IPS-18c (cell line): ENCODE measurements around the gene SLC35D2.

Experiments used
- H3K4me3 ChIP-seq: 2 replicates; pipeline ENCODE4 v1.7.0; 2013; ENCODE audit warnings: low read depth, mild to moderate bottlenecking, low read length, moderate library complexity; ENCODE audit not compliant: insufficient read depth
- H3K9me3 ChIP-seq: one replicate; pipeline ENCODE4 v1.6.1; 2013; ENCODE audit warnings: mild to moderate bottlenecking, low read length, moderate library complexity; ENCODE audit not compliant: control insufficient read depth, insufficient read depth

Gene SLC35D2

DNA sequence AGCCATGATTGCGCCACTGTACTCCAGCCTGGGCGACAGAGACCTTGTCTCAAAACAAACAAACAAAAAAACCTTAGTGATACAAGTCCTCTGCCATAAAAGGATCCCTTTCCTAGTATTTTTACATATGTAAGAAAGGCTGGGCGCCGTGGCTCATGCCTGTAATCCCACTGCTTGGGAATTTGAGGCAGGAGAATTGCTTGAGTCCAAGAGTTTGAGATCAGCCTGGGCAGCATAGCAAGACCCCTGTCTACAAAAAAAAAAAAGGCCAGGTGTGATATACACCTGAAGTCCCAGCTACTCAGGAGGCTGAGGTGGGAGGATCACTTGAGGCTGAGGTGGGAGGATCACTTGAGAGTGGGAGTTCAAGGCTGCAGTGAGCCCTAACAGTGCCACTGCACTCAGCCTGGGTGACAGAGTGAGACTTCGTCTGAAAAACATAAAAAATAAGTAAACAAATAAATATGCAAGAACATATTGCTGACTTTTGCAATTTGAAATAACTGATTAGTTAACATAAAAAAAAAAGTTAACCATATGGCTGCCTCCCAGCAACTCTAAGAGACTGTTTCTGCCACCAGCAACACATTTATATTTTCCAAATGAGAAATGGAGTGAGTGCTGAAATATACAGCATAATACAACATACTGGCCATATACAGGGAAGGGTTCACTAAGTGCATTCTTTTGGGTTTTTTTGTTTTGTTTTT is 27.8 kb upstream of the SLC35D2 start:
- no peak overlapping the region for H3K4me3 ChIP-seq
- H3K9me3 ChIP-seq: no peaks in the 10 kb centered on the region

DNA sequence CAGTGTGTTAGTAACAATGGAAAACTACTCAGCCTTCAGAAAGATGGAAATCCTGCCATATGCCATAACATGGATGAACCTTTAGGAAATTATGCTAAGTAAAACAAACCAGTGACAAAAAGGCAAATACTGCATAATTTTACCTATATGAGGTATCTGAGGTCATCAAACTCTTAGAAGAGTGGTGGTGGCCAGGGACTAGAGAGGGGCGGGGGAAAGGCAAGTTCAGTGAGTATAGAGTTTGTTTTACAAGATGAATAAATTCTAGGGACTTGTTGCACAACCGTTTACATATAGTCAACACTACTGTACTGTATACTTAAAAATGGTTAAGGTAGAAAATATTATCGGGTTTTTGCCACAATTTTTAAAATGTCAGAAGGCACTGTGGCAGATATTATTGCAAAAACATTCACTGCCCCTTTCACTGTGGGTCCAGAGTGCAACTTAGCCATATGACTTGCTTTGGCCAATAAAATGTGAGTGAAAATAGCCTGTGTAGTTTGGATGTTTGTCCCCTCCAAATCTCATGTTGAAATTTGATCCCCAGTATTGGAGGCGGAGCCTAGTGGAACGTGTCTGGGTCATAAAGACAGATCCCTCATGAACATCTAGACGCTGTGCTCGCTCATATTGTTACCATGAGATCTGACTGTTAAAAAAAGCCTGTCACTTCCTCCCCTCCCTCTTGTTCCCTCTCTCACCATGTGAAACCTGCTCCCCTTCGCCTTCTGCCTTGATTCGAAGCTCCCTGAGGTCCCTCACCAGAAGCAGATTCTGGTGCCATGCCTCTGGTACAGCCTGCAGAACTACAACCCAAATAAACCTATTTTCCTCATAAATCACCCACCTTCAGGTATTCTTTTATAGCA is 25.1 kb upstream of the SLC35D2 start:
- Histone ChIP-seq H3K9me3 (no peaks in the 10 kb centered on the region), H3K4me3 (no peak overlapping the region)

DNA sequence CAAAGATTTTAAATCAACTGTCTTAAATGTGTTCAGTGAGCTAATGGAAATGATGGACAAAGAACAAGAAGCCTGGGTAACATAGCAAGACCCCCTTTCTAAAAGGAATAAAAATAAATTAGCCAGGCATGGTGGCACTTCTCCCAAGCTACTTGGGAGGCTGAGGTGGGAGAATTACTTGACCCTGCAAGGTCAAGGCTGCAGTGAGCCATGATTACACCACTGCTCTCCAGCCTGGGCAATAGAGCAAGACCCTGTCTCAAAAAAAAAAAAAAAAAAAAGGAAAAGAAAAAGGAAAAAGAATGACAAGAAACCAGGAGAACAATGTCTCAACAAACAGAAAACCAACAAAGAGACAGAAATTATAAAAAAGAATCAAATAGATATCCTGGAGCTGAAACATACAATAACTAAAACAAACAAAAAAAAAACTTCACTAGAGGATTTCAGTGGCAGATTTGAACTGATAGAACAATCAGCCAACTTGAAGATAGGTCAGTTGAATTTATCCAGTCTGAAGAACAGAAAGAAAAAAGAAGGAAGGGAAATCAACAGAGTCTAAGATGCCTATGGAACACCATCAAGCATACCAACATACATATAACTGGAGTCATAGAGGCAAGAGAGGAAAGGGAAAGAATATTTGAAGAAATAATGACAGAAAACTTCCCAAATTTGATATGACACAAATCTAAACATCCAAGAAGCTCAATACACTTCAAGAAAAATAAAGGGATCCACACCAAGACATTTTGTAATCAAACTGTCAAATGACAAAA is 16.8 kb upstream of the SLC35D2 start:
- H3K4me3 ChIP-seq: no peak overlapping the region
- H3K9me3 ChIP-seq: peaks cover 3% of the 10 kb centered on the region

DNA sequence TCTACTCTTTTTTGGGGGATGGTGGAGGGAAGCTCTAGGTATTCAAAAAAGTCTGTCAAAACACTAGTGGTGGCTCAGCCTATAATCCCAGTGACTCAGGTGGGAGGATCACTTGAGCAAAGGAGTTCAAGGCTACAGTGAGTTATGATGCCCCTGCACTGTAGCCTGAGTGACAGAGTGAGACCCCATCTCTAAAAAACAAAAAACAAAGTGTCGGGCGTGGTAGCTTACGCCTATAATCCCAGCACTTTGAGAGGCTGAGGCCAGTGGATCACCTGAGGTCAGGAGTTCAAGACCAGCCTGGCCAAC is 15.8 kb upstream of the SLC35D2 start:
- peaks cover 3% of the 10 kb centered on the region for H3K9me3 ChIP-seq
- H3K4me3 ChIP-seq: no peak overlapping the region

DNA sequence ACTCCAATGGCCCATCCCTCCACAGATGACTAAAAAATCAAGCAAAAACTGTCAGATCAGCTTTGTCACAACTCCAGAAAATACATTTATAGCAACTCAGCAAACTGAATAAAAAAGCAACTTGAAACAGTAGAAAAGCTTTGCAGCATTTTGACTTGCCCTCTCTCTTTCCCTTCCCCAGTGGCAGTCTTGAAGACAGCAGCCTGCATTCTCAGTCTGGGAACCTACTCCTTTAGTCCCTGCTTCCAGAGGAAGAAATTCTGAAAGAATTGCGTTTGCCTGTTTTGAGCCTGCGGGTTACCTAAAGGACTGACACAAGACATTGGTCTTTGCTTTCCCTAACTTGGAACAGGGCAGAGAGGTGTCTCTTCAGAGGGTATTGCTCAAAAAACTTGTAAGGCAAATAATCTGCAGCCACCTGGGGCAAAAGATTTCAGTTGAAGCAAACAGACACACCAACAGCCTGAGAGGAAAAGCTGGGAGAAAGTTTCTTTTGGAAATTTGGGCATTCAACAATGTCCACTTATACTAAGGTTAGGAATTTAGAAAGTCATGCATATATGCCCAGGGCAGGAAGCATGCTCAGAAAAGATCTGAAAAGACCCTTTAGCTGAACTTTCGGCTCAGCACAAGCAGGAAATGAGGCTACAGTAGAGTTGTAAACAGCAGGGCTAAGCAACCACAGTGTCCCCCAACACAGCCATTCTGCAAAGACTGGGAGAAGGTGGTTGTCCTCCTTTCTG is 15.2 kb upstream of the SLC35D2 start:
- no peak overlapping the region for H3K4me3 ChIP-seq
- H3K9me3 ChIP-seq: peaks cover 3% of the 10 kb centered on the region

DNA sequence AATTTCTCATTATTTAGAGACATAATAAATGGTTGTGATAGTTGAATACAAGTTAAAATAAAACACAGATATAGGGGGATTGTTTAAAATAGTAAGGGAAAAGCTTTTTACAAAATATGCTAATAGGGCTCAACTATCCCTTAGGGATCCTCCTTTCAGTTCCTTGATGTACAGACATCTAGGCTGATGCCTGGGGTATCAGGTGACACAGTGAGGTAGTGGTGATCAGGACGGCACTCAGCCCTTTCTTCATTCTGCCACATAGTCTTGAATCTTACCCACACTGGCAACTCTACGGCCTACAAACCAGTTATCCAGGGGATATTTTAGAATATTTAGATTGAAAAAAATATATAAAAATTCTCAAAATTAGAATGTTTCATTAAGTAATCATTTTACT is 12.5 kb upstream of the SLC35D2 start:
- no peak overlapping the region for H3K4me3 ChIP-seq

DNA sequence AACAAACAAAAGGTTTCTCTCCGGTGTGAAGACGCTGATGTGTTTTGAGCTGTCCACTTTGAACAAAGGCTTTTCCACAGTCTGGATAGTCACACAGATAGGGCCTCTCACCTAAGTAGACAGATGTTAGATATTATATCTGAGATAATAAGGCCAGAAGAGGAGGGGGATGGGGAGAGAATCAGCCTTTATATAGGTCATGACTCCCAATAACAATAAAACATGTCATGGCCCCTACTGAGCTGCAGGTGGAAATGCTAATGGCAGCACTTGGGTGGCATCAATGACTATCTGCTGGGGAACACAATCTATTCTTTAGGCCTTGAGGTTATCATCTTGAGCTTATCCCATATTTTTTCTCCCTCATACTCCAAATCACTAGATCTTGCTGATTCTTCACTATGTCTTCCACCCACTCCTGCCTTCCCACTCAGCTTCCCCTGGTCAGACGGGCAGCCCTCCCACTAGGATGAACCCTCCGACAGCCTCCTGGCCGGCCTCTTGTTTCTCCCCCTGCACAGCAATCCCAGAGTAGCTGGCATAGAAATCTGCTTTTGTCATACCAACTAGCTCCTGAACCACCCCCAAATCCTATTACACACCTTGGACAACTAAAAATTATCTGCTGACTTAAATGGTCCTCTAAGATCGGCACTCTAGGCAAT is 11.5 kb upstream of the SLC35D2 start:
- Histone ChIP-seq H3K4me3 (no peak overlapping the region), H3K9me3 (no peaks in the 10 kb centered on the region)

More for the DNA sequence above, 12.5 kb upstream of the SLC35D2 start:
- H3K9me3 ChIP-seq: peaks cover 1% of the 10 kb centered on the region

DNA sequence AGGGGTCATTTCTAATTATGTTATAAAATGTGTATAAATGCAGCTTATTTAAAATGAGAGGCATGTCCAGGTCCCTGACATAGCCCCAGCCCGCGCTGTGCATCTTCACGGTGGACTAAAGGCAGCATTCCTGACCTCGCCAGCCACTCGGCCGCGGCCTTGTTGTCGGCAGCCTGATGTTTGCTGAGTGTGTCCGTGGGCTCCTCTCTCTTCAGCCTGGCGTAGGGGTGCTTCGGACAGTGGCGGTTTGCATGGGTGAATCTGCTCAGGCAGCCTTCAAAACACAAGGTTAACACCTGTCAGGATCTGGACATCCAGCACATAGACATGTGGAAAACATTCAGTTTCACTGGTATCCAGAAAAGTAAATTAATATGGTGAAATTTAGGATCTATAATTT is 8.8 kb upstream of the SLC35D2 start:
- Histone ChIP-seq H3K4me3 (no peak overlapping the region), H3K9me3 (no peaks in the 10 kb centered on the region)

DNA sequence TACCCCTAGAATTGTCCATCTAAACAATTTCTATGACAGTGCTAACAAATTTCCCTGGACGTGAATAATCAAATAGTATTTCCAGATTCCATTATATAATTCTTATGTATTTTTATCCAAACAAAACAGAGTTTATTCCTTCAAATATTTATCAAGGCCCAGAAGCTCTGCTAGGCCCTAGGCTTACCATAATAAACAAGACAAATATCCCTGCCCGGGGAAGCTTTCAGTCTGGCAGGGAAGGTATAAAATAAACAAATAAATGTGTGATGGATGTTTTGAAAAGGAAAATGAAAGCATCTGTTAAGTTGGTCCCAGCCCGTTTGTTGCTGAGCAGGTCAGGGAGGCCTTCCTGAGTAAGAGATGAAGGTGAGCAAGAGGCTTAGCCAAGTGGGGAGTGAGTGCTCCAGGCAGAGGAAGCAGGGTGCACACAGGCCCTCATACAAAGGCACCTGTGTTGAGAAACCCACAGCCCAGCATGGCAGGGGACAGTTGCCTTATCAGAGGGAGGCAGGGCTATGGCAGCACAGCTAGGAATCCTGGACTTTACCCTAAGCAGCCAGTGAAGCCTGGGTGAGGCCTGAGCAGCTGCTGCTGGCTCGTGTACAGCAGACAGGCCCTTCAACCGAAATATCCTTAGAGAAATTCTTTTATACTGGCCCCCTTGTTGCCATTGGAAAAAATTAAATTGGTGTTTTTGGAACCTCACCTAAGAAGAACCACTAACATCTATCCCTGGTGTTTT is 7.7 kb upstream of the SLC35D2 start:
- Histone ChIP-seq H3K4me3 (no peak overlapping the region), H3K9me3 (no peaks in the 10 kb centered on the region)

DNA sequence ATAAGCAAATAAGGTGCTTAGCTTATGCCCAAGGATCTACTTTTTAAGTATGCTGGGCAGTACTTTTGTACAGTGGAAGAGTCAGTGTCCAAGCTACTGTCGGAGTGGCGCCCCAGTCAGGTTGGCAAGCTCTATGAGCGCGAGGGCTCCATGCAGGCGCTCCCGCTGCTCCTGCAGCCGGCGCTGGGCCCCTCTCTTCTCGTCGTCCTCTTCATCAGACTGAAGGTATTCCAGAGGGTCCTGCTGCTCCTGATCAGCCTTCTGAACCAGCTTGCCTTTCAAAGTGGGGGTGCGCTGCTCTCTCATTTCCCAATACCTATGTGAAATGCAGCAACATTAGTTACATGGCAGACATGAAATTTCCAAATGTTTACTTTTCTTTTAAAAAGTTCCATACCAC is 4.6 kb upstream of the SLC35D2 start:
- H3K9me3 ChIP-seq: no peaks in the 10 kb centered on the region

DNA sequence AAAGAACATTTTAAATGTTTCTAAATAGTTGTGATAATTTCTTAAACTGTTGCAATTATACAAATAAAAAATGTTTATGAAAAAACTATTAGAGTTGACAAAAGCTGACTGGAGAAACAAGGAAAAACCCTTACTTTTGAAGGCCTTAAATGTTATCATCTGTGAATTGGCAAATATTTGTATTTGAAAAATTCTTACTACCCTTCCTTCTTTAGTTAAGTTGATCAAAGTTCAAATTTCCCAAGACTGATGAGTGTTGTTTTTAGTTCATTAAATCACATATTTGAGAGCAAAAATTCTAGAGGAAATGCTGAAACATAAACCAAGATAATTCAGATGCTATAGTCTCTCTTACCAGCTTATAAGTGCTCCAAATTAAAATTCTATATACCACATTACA is 2.6 kb upstream of the SLC35D2 start:
- H3K4me3 ChIP-seq: no peak overlapping the region
- no peaks in the 10 kb centered on the region for H3K9me3 ChIP-seq

More for the DNA sequence above, 4.6 kb upstream of the SLC35D2 start:
- no peak overlapping the region for H3K4me3 ChIP-seq

DNA sequence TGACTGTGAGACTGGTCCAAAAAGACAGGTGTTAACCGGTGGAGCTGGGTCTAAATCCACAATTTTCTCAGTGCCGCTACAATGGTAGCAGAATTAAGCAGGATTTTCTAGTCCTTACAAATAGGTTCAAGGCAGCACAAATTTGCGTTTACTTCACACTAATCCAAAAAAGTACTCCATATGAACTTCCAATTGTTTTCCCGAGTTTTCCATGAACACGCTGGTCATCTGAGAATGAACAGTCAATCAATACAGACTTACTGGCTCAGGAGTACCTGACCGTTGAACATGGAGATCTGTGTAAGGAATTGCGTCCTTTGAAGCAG is 709 bp downstream of the SLC35D2 start:
- no peaks in the 10 kb centered on the region for H3K9me3 ChIP-seq
- peak overlapping the region; percentile 70 for H3K4me3 ChIP-seq

DNA sequence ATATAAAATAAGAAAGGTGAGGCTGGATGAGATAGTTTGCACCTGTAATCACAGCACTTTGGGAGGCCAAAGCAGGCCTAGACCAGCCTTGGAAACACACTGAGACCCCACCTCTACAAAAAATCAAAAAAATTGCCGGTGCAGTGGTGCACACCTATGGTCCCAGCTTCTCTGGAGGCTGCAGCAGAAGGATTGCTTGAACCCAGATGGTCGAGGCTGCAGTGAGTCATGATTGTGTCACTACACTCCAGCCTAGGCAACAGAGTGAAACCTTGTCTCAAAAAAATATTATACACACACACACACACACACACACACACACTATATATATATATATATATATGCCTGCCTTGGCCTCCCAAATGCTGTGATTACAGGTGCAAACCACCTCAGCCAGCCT is 1.3 kb downstream of the SLC35D2 start:
- Histone ChIP-seq H3K9me3 (no peaks in the 10 kb centered on the region), H3K4me3 (no peak overlapping the region)

DNA sequence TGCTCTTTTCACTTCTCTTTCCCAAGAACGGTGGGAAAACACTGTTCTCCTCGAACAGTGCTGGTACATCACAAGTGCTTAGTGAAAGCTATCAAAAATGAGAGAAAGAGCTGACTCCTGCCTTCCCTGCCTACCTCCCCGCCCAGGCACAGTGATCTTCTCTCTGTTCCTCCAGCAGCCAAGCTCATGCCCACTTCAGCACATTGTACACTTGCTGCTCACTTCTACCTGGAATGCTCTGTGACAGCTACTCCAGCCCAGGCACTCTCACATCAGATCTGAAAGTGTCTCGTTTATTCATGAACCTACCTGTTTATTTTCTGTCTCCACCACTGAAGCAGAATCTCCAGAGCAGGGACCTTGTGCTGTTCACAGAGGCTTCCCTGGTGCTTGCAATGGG is 1.8 kb downstream of the SLC35D2 start:
- H3K9me3 ChIP-seq: no peaks in the 10 kb centered on the region
- no peak overlapping the region for H3K4me3 ChIP-seq

DNA sequence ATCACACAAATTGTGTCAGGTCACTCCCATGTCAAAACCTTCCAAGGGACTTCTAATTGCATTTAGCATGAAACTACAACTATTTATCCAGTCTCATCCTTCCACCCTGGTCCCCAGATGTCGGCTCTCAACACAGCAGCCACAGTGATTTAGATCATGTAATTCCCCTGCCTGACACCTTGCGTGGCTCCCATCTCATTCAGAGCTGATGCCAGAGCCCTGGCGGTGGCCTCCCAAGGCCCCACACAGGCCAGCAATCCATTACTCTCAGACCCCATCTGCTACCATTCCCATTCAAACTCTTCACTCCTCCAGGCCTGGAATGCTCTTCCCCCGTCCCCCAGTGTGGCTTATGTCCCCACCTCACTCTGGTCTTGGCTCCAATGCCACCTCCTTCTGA is 2.4 kb downstream of the SLC35D2 start:
- Histone ChIP-seq H3K4me3 (no peak overlapping the region), H3K9me3 (no peaks in the 10 kb centered on the region)

DNA sequence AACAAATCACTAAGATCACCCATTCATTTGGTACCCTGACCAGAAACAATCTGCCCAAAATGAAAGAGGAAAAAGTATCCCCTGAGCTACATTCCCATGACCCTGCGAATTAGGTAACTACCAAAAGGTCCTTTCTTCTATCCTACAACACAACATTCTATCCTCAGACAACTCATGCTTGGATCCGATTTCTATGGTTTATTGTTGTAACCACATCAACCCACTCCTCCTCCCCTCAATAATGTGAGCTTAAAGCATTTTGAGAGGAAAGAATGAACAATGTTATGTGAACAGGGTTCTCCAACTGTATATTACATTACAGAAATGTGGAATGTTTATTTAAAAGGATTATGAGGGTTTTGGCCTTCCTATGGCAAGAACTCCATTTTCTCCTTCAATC is 4.0 kb downstream of the SLC35D2 start:
- H3K9me3 ChIP-seq: no peaks in the 10 kb centered on the region

More for the DNA sequence above, 4.0 kb downstream of the SLC35D2 start:
- H3K4me3 ChIP-seq: no peak overlapping the region
